IMR-90 (cell line): ENCODE results near the gene SLC35F1. TPM values are rescaled to one million over a fixed set of nuclear protein-coding genes. Genes with fewer than 3 reads are reported as not detected.

Source experiments
- ATAC-seq: fragments of 200-7000 bp; cut with Tn5 transposase; 2 replicates; pipeline ENCODE4 v1.9.1; 2020; ENCODE audit warnings: low read depth, mild to moderate bottlenecking, moderate library complexity
- BruUV-seq: library from RNA; stranded (reverse); fragments of 400-500 nt; replicated peaks from 2 replicates; lab custom pipeline; 2021; lab: Mats Ljungman, UMichigan
- CTCF ChIA-PET: fragments of 300-600 bp; formaldehyde crosslinking; extraction: SDS; loops from one replicate; lab custom pipeline; 2021; ENCODE audit warnings: antibody characterized with exemption; lab: Yijun Ruan, JAX
- POLR2A ChIA-PET: fragments of 300-600 bp; sonication (Branson Sonifier 250); formaldehyde crosslinking; loops from one replicate; lab custom pipeline; 2022; ENCODE audit warnings: antibody characterized with exemption; ENCODE audit not compliant: unreplicated experiment; lab: Charles Lee
- DNase-seq: peaks from one replicate; pipeline ENCODE4 v3.0.0; 2013
- H2AFZ ChIP-seq: replicated peaks from 2 replicates; pipeline ENCODE3; 2013; ENCODE audit warnings: low read length, mild to moderate bottlenecking; ENCODE audit not compliant: poor library complexity
- H2AK5ac ChIP-seq: 2 replicates; pipeline ENCODE4 v1.6.1; 2013; ENCODE audit warnings: low read depth, low read length, inconsistent platforms
- H2AK9ac ChIP-seq: replicated peaks from 2 replicates; pipeline ENCODE3; 2013; ENCODE audit warnings: mild to moderate bottlenecking, low read depth, low read length, moderate library complexity; ENCODE audit not compliant: poor library complexity
- H2BK120ac ChIP-seq: 2 replicates; pipeline ENCODE4 v1.6.1; 2013; ENCODE audit warnings: low read depth, low read length, inconsistent platforms
- H2BK15ac ChIP-seq: 3 replicates; pipeline ENCODE4 v1.6.1; 2013; ENCODE audit warnings: low read depth, low read length, inconsistent platforms
- H2BK20ac ChIP-seq: 2 replicates; pipeline ENCODE4 v1.6.1; 2013; ENCODE audit warnings: low read depth, mild to moderate bottlenecking, inconsistent platforms, low read length, moderate library complexity
- H2BK5ac ChIP-seq: 2 replicates; pipeline ENCODE4 v1.6.1; 2013; ENCODE audit warnings: mild to moderate bottlenecking, low read depth, low read length, inconsistent platforms; ENCODE audit not compliant: poor library complexity, severe bottlenecking
- H3K14ac ChIP-seq: replicated peaks from 2 replicates; pipeline ENCODE4 v1.6.1; 2013; ENCODE audit warnings: low read depth, low read length, inconsistent platforms
- H3K18ac ChIP-seq: 2 replicates; pipeline ENCODE4 v1.6.1; 2013; ENCODE audit warnings: low read depth, low read length, control low read depth
- H3K23ac ChIP-seq: 2 replicates; pipeline ENCODE4 v1.6.1; 2013; ENCODE audit warnings: low read depth, low read length, inconsistent platforms
- H3K27ac ChIP-seq: 2 replicates; pipeline ENCODE4 v1.5.1; 2013; ENCODE audit warnings: mild to moderate bottlenecking, control low read depth, low read length; ENCODE audit not compliant: insufficient read depth
- H3K27me3 ChIP-seq: 2 replicates; pipeline ENCODE4 v1.6.1; 2013; ENCODE audit warnings: low read length; ENCODE audit not compliant: control insufficient read depth, insufficient read depth
- H3K36me3 ChIP-seq: 2 replicates; pipeline ENCODE4 v1.6.1; 2013; ENCODE audit warnings: low read length, mixed read lengths; ENCODE audit not compliant: control insufficient read depth, insufficient read depth
- H3K4ac ChIP-seq: 2 replicates; pipeline ENCODE4 v1.6.1; 2013; ENCODE audit warnings: low read depth, low read length, inconsistent platforms
- H3K4me1 ChIP-seq: 2 replicates; pipeline ENCODE4 v1.6.1; 2013; ENCODE audit warnings: low read length, mixed read lengths; ENCODE audit not compliant: control insufficient read depth, insufficient read depth
- H3K4me2 ChIP-seq: 2 replicates; pipeline ENCODE4 v1.6.1; 2013; ENCODE audit warnings: low read depth, mild to moderate bottlenecking, control low read depth, low read length, moderate library complexity
- H3K4me3 ChIP-seq: 2 replicates; pipeline ENCODE4 v1.5.1; 2013; ENCODE audit warnings: low read depth, mild to moderate bottlenecking, control low read depth, low read length, moderate library complexity; ENCODE audit not compliant: insufficient read depth
- H3K56ac ChIP-seq: 2 replicates; pipeline ENCODE4 v1.6.1; 2013; ENCODE audit warnings: low read length, inconsistent platforms; ENCODE audit not compliant: insufficient read depth; ENCODE audit errors: extremely low read depth
- H3K79me1 ChIP-seq, 2 experiments: 2 replicates each; pipeline ENCODE4 v1.6.1; 2013; ENCODE audit warnings: low read length in 2 of 2, inconsistent platforms in 1 of 2, low read depth in 1 of 2
- H3K9ac ChIP-seq: 2 replicates; pipeline ENCODE4 v1.6.1; 2013; ENCODE audit warnings: low read depth, low read length, control low read depth
- H3K9me1 ChIP-seq: 2 replicates; pipeline ENCODE4 v1.6.1; 2013; ENCODE audit warnings: low read length, inconsistent platforms; ENCODE audit not compliant: insufficient read depth
- H3K9me3 ChIP-seq: 2 replicates; pipeline ENCODE4 v1.6.1; 2013; ENCODE audit warnings: low read length; ENCODE audit not compliant: control insufficient read depth, insufficient read depth
- H4K20me1 ChIP-seq: 2 replicates; pipeline ENCODE4 v1.6.1; 2013; ENCODE audit warnings: low read length, inconsistent platforms; ENCODE audit not compliant: insufficient read depth
- H4K5ac ChIP-seq: 2 replicates; pipeline ENCODE4 v1.6.1; 2013; ENCODE audit warnings: mild to moderate bottlenecking, low read depth, low read length, control low read depth
- H4K8ac ChIP-seq, 2 experiments: 2 replicates each; pipeline ENCODE4 v1.6.1; 2013; ENCODE audit warnings: low read depth in 2 of 2, low read length in 2 of 2, control low read depth in 1 of 2, inconsistent platforms in 1 of 2
- H4K91ac ChIP-seq: 2 replicates; pipeline ENCODE4 v1.6.1; 2013; ENCODE audit warnings: low read depth, low read length, inconsistent platforms; ENCODE audit not compliant: insufficient read depth
- BHLHE40 ChIP-seq: fragments of 150-350 bp; IDR thresholded peaks from 2 replicates; pipeline ENCODE4 v1.6.1; 2016; ENCODE audit warnings: mild to moderate bottlenecking, low read depth, low read length
- CEBPB ChIP-seq: IDR thresholded peaks from 2 replicates; pipeline ENCODE4 v1.6.1; 2012; ENCODE audit warnings: low read depth, low read length, improper control_type of control experiment
- MAZ ChIP-seq: IDR thresholded peaks from 2 replicates; pipeline ENCODE4 v1.6.1; 2012; ENCODE audit warnings: low read depth, mild to moderate bottlenecking, low read length, improper control_type of control experiment, moderate library complexity, borderline replicate concordance
- MXI1 ChIP-seq: IDR thresholded peaks from 2 replicates; pipeline ENCODE4 v1.6.1; 2012; ENCODE audit warnings: low read depth, mild to moderate bottlenecking, low read length, moderate library complexity, borderline replicate concordance
- NFE2L2 ChIP-seq: fragments of 150-350 bp; IDR thresholded peaks from 2 replicates; pipeline ENCODE4 v1.6.1; 2016; ENCODE audit warnings: low read depth, mild to moderate bottlenecking, low read length
- POLR2A ChIP-seq: IDR thresholded peaks from 2 replicates; pipeline ENCODE4 v1.6.1; 2012; ENCODE audit warnings: mild to moderate bottlenecking, low read depth, low read length
- RCOR1 ChIP-seq: IDR thresholded peaks from 2 replicates; pipeline ENCODE4 v1.6.1; 2012; ENCODE audit warnings: mild to moderate bottlenecking, low read length, improper control_type of control experiment; ENCODE audit not compliant: insufficient replicate concordance
- WGBS, 2 experiments: methylation state at CpG; one replicate each; pipeline versions ENCODE4 v1.1.5 to v1.1.7; 2013; ENCODE audit warnings: missing lambda C conversion rate in 2 of 2; ENCODE audit not compliant: insufficient read length in 1 of 2; ENCODE audit errors: extremely low coverage in 2 of 2; 5-methylcytosine and 5-hydroxymethylcytosine counted together
- dilution Hi-C: fragments of 300-500 bp; cut with HindIII; formaldehyde crosslinking; loops from one replicate; pipeline ENCODE4 v1.14.3; 2018; ENCODE audit warnings: low sequenced_read_pairs; ENCODE audit not compliant: unreplicated experiment
- in situ Hi-C: fragments of 300-500 bp; cut with MboI; formaldehyde crosslinking; loops from 3 replicates; pipeline ENCODE4 v1.14.3; 2019; ENCODE audit warnings: low sequenced_read_pairs, inconsistent platforms, mixed read lengths
- intact Hi-C: fragments of 100-400 bp; cut with micrococcal nuclease; formaldehyde crosslinking; loops from 2 replicates; pipeline ENCODE4 v1.10.0; 2022
- polyA plus RNA-seq, 3 experiments: library from polyadenylated mRNA; depleted of rRNA; stranded (reverse); fragments of >200 nt; gene quantifications; 2 replicates each; pipeline ENCODE4 v1.2.3, GENCODE V29; 2012; ENCODE audit warnings: low replicate concordance in 1 of 3
- total RNA-seq: library from RNA; depleted of rRNA; stranded (reverse); fragments of >200 nt; gene quantifications from 2 replicates; pipeline ENCODE4 v1.2.3, GENCODE V29; 2012
- TF ChIP-seq, protein P1 (sequence below): conservative IDR thresholded peaks from 2 replicates; pipeline ENCODE4 v1.5.1; 2012; ENCODE audit warnings: mild to moderate bottlenecking, low read depth, low read length, improper control_type of control experiment
- TF ChIP-seq, protein P2 (sequence below): fragments of 150-350 bp; IDR thresholded peaks from 2 replicates; pipeline ENCODE4 v1.6.1; 2017; ENCODE audit warnings: mild to moderate bottlenecking, antibody characterized with exemption, low read length, low read depth
- TF ChIP-seq, protein P3 (sequence below): fragments of 150-350 bp; IDR thresholded peaks from 2 replicates; pipeline ENCODE4 v1.6.1; 2016; ENCODE audit warnings: low read depth, mild to moderate bottlenecking, low read length, moderate library complexity, borderline replicate concordance

SLC35F1 gene
- total and polyA plus RNA-seq, 2 of the 4 experiments (the other 2 are of a cell fraction): not detected

- Histone ChIP-seq H3K4ac (no peak overlapping the region), H3K23ac (no peak overlapping the region), H4K8ac (no peak overlapping the region), H3K4me2 (no peak overlapping the region), H2AFZ (no peak overlapping the region), H3K9me1 (no peaks in the 10 kb centered on the region), H3K56ac (no peak overlapping the region), H3K27ac (no peak overlapping the region), H3K4me1 (no peaks in the 10 kb centered on the region), H3K18ac (no peak overlapping the region), H4K5ac (no peak overlapping the region), H3K27me3 (no peaks in the 10 kb centered on the region), H2AK9ac (no peak overlapping the region), H3K4me3 (no peak overlapping the region), H2AK5ac (no peak overlapping the region), H3K36me3 (no peaks in the 10 kb centered on the region), H2BK5ac (no peak overlapping the region), H3K14ac (no peak overlapping the region), H2BK20ac (no peak overlapping the region), H2BK15ac (no peak overlapping the region), H4K20me1 (no peaks in the 10 kb centered on the region), H2BK120ac (no peak overlapping the region), H3K9me3 (no peaks in the 10 kb centered on the region), H3K9ac (no peak overlapping the region), H3K79me1 (no peaks in the 10 kb centered on the region), H4K91ac (no peak overlapping the region)
- POLR2A ChIA-PET: no interaction called here
- dilution Hi-C loops (no loop called here), in situ Hi-C loops (no loop called here), intact Hi-C loops (no loop called here)
- no peak for TF ChIP-seq MXI1
- TF ChIP-seq BHLHE40: no peak
- TF ChIP-seq, protein P1, sequence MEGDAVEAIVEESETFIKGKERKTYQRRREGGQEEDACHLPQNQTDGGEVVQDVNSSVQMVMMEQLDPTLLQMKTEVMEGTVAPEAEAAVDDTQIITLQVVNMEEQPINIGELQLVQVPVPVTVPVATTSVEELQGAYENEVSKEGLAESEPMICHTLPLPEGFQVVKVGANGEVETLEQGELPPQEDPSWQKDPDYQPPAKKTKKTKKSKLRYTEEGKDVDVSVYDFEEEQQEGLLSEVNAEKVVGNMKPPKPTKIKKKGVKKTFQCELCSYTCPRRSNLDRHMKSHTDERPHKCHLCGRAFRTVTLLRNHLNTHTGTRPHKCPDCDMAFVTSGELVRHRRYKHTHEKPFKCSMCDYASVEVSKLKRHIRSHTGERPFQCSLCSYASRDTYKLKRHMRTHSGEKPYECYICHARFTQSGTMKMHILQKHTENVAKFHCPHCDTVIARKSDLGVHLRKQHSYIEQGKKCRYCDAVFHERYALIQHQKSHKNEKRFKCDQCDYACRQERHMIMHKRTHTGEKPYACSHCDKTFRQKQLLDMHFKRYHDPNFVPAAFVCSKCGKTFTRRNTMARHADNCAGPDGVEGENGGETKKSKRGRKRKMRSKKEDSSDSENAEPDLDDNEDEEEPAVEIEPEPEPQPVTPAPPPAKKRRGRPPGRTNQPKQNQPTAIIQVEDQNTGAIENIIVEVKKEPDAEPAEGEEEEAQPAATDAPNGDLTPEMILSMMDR: no peak
- no peak for TF ChIP-seq RCOR1
- TF ChIP-seq, protein P2, sequence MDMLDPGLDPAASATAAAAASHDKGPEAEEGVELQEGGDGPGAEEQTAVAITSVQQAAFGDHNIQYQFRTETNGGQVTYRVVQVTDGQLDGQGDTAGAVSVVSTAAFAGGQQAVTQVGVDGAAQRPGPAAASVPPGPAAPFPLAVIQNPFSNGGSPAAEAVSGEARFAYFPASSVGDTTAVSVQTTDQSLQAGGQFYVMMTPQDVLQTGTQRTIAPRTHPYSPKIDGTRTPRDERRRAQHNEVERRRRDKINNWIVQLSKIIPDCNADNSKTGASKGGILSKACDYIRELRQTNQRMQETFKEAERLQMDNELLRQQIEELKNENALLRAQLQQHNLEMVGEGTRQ: no peak
- TF ChIP-seq, protein P3, sequence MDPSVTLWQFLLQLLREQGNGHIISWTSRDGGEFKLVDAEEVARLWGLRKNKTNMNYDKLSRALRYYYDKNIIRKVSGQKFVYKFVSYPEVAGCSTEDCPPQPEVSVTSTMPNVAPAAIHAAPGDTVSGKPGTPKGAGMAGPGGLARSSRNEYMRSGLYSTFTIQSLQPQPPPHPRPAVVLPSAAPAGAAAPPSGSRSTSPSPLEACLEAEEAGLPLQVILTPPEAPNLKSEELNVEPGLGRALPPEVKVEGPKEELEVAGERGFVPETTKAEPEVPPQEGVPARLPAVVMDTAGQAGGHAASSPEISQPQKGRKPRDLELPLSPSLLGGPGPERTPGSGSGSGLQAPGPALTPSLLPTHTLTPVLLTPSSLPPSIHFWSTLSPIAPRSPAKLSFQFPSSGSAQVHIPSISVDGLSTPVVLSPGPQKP: no peak
- TF ChIP-seq NFE2L2: no peak
- no peak for TF ChIP-seq POLR2A
- TF ChIP-seq CEBPB: no peak
- no peak for TF ChIP-seq MAZ
- no CpG with 5 or more reads among the region's 1 CpG for WGBS, 2 experiments
- DNase-seq (no peak), ATAC-seq (no peak)
- BruUV-seq: no TSS peak
- CTCF ChIA-PET: no interaction called here
Measured at GRCh38 chr6:118161343-118161742, 254.3 kb downstream of the SLC35F1 start.
